HepG2 (cell line): Measurements from ENCODE around the gene NLRX1. TPM values are rescaled to one million over a fixed set of nuclear protein-coding genes. Genes with fewer than 3 reads are reported as not detected.

Experiments used
- CBX2 ChIP-seq, 2 experiments: fragments of 200-600 bp in 1 of 2; sonication (generic); formaldehyde crosslinking in 1 of 2; IDR thresholded peaks; 2 replicates each; pipeline versions ENCODE4 v1.7.0 to v1.8.1; 2018 to 2022; ENCODE audit warnings: low read depth in 2 of 2, low read length in 1 of 2, mild to moderate bottlenecking in 1 of 2, missing genetic modification reagents in 1 of 2
- KAT8 ChIP-seq: IDR thresholded peaks from 2 replicates; pipeline ENCODE4 v1.6.1; 2016; ENCODE audit warnings: missing genetic modification reagents, missing compliant biosample characterization
- KDM2A ChIP-seq: sonication (generic); formaldehyde crosslinking; IDR thresholded peaks from 2 replicates; pipeline ENCODE4 v1.4.0; 2020; ENCODE audit warnings: low read depth, missing genetic modification reagents, borderline replicate concordance
- MED13 ChIP-seq: sonication (generic); formaldehyde crosslinking; IDR thresholded peaks from 2 replicates; pipeline ENCODE4 v1.5.0; 2020; ENCODE audit warnings: missing genetic modification reagents
- NR2F2 ChIP-seq: IDR thresholded peaks from 2 replicates; pipeline ENCODE4 v1.6.1; 2012; ENCODE audit warnings: low read depth, inconsistent platforms, borderline replicate concordance
- PHB2 ChIP-seq: fragments of 450-650 bp; IDR thresholded peaks from 2 replicates; pipeline ENCODE4 v1.6.1; 2018; ENCODE audit not compliant: partially characterized antibody
- PRDM10 ChIP-seq: sonication (generic); formaldehyde crosslinking; IDR thresholded peaks from 2 replicates; pipeline ENCODE4 v1.4.0; 2020; ENCODE audit warnings: low read depth, missing genetic modification reagents
- RAD21 ChIP-seq: fragments of 450-650 bp; formaldehyde crosslinking; IDR thresholded peaks from 2 replicates; pipeline ENCODE4 v1.5.0; 2020; ENCODE audit warnings: mild to moderate bottlenecking
- TCF7L2 ChIP-seq: IDR thresholded peaks from 2 replicates; pipeline ENCODE4 v1.6.1; 2011; ENCODE audit warnings: mild to moderate bottlenecking, low read depth, low read length, moderate library complexity
- TOE1 ChIP-seq: sonication (generic); formaldehyde crosslinking; IDR thresholded peaks from 2 replicates; pipeline ENCODE4 v1.4.0; 2020; ENCODE audit warnings: mild to moderate bottlenecking, missing genetic modification reagents
- ZBTB44 ChIP-seq: sonication (generic); formaldehyde crosslinking; IDR thresholded peaks from 2 replicates; pipeline ENCODE4 v1.4.0; 2020; ENCODE audit warnings: missing genetic modification reagents
- ZFP36 ChIP-seq: fragments of 150-350 bp; IDR thresholded peaks from 2 replicates; pipeline ENCODE4 v1.6.1; 2018; ENCODE audit warnings: borderline replicate concordance, low read length, low read depth; ENCODE audit not compliant: partially characterized antibody
- ZNF205 ChIP-seq: IDR thresholded peaks from 2 replicates; pipeline ENCODE4 v1.6.1; 2018; ENCODE audit warnings: missing biosample characterization, missing genetic modification reagents
- ZNF550 ChIP-seq: sonication (generic); formaldehyde crosslinking; IDR thresholded peaks from 2 replicates; pipeline ENCODE4 v1.4.0; 2020; ENCODE audit warnings: mild to moderate bottlenecking, missing genetic modification reagents, borderline replicate concordance
- ZNF558 ChIP-seq: sonication (generic); formaldehyde crosslinking; IDR thresholded peaks from 2 replicates; pipeline ENCODE4 v1.9.0; 2022; ENCODE audit warnings: mild to moderate bottlenecking, missing genetic modification reagents, borderline replicate concordance
- ZNF615 ChIP-seq: sonication (generic); formaldehyde crosslinking; IDR thresholded peaks from 2 replicates; pipeline ENCODE4 v1.5.0; 2020; ENCODE audit warnings: mild to moderate bottlenecking, missing genetic modification reagents, borderline replicate concordance
- ZNF619 ChIP-seq: sonication (generic); formaldehyde crosslinking; IDR thresholded peaks from 2 replicates; pipeline ENCODE4 v1.4.0; 2020; ENCODE audit warnings: mild to moderate bottlenecking, missing genetic modification reagents
- polyA plus RNA-seq, 8 experiments: library from polyadenylated mRNA; depleted of rRNA in 3 of 8; stranded (reverse) in 7 of 8; unstranded in 1 of 8; fragments of >200 nt; fragmentation: Illumina TruSeq in 4 of 8; extraction: Trizol in 4 of 8; gene quantifications; 2 replicates each; pipeline versions ENCODE4 v1.2.1 to v1.2.3, GENCODE V29; 2011 to 2016; ENCODE audit warnings: low read depth in 4 of 8, missing spikeins in 1 of 8, mixed read lengths in 1 of 8; ENCODE audit not compliant: insufficient read depth in 1 of 8
- total RNA-seq, 5 experiments: library from RNA; depleted of rRNA; stranded (reverse); fragments of >200 nt; fragmentation: Illumina TruSeq; extraction: Trizol; gene quantifications; 2 replicates each; pipeline ENCODE4 v1.2.3, GENCODE V29; 2016; ENCODE audit warnings: low read depth in 1 of 5
- TF ChIP-seq, protein P1 (sequence below): sonication (generic); formaldehyde crosslinking; IDR thresholded peaks from 2 replicates; pipeline ENCODE4 v1.4.0; 2020; ENCODE audit warnings: missing genetic modification reagents
- TF ChIP-seq, protein P2 (sequence below): sonication (generic); formaldehyde crosslinking; IDR thresholded peaks from 2 replicates; pipeline ENCODE4 v1.5.0; 2020; ENCODE audit warnings: mild to moderate bottlenecking, missing genetic modification reagents

Gene NLRX1
- total and polyA plus RNA-seq, 2 of the 13 experiments (the other 11 are each of a cell fraction or from before 2014, with no cell fraction given) = 8.7 to 11.0 TPM

- TF ChIP-seq, protein P1, sequence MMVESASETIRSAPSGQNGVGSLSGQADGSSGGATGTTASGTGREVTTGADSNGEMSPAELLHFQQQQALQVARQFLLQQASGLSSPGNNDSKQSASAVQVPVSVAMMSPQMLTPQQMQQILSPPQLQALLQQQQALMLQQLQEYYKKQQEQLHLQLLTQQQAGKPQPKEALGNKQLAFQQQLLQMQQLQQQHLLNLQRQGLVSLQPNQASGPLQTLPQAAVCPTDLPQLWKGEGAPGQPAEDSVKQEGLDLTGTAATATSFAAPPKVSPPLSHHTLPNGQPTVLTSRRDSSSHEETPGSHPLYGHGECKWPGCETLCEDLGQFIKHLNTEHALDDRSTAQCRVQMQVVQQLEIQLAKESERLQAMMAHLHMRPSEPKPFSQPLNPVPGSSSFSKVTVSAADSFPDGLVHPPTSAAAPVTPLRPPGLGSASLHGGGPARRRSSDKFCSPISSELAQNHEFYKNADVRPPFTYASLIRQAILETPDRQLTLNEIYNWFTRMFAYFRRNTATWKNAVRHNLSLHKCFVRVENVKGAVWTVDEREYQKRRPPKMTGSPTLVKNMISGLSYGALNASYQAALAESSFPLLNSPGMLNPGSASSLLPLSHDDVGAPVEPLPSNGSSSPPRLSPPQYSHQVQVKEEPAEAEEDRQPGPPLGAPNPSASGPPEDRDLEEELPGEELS = no peak
- TF ChIP-seq ZNF550 (no peak), KDM2A (CRISPR knock-in tag) (peak; percentile 54; the same call in 1 of the 2 replicates), PHB2 (no peak), ZNF619 (CRISPR knock-in tag) (no peak), CBX2 (IDR thresholded peaks at IDR 0.05; ENCODE audit: low read depth, low read length) (no peak), CBX2 (CRISPR knock-in tag; IDR thresholded peaks at IDR 0.05; ENCODE audit: low read depth) (peak; percentile 54; the same call in 1 of the 2 replicates), ZNF205 (CRISPR knock-in tag) (0 out of 2 replicates have a peak, but pooled peaks have one; percentile 42), TOE1 (no peak), MED13 (0 out of 2 replicates have a peak, but pooled peaks have one; percentile 38), ZBTB44 (CRISPR knock-in tag) (no peak), ZFP36 (no peak), RAD21 (CRISPR knock-in tag) (peak; percentile 59), NR2F2 (peak; percentile 14; the same call in 1 of the 2 replicates), KAT8 (peak; percentile 27; the same call in 1 of the 2 replicates), ZNF615 (0 out of 2 replicates have a peak, but pooled peaks have one; percentile 5), ZNF558 (CRISPR knock-in tag) (peak; percentile 57; the same call in 1 of the 2 replicates), TCF7L2 (no peak), PRDM10 (no peak)
- TF ChIP-seq, protein P2, sequence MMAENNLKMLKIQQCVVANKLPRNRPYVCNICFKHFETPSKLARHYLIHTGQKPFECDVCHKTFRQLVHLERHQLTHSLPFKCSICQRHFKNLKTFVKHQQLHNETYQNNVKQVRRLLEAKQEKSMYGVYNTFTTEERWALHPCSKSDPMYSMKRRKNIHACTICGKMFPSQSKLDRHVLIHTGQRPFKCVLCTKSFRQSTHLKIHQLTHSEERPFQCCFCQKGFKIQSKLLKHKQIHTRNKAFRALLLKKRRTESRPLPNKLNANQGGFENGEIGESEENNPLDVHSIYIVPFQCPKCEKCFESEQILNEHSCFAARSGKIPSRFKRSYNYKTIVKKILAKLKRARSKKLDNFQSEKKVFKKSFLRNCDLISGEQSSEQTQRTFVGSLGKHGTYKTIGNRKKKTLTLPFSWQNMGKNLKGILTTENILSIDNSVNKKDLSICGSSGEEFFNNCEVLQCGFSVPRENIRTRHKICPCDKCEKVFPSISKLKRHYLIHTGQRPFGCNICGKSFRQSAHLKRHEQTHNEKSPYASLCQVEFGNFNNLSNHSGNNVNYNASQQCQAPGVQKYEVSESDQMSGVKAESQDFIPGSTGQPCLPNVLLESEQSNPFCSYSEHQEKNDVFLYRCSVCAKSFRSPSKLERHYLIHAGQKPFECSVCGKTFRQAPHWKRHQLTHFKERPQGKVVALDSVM = no peak; the same call in 1 of the 2 replicates
Observed at GRCh38 chr11:119168471-119169281, at the start of gene NLRX1 (continued).
